OCI-LY7 (cell line): ENCODE data around the gene CEP78. TPM values are rescaled to one million over a fixed set of nuclear protein-coding genes. Genes with fewer than 3 reads are reported as not detected.

Experiments
- BruUV-seq: library from RNA; stranded (reverse); fragments of 400-500 nt; replicated peaks from 2 replicates; lab custom pipeline; 2021; lab: Mats Ljungman, UMichigan
- CTCF ChIA-PET: fragments of 300-600 bp; sonication (Branson Sonifier 250); formaldehyde crosslinking; loops from one replicate; lab custom pipeline; 2022; ENCODE audit warnings: antibody characterized with exemption; ENCODE audit not compliant: unreplicated experiment; lab: Charles Lee
- POLR2A ChIA-PET: fragments of 300-600 bp; sonication (Branson Sonifier 250); formaldehyde crosslinking; loops from one replicate; lab custom pipeline; 2022; ENCODE audit warnings: antibody characterized with exemption; lab: Charles Lee
- DNase-seq: peaks from one replicate; pipeline ENCODE4 v3.0.0-alpha.2; 2015; ENCODE audit warnings: low spot score
- H2AFZ ChIP-seq: fragments of 200-600 bp; sonication (generic), shearing (Covaris generic); 2 replicates; pipeline ENCODE4 v1.6.1; 2014; ENCODE audit warnings: mild to moderate bottlenecking, antibody characterized with exemption, low read length, moderate library complexity
- H3K27ac ChIP-seq: fragments of 200-600 bp; sonication (generic); 2 replicates; pipeline ENCODE4 v1.5.1; 2014; ENCODE audit warnings: mixed run types, low read depth, mild to moderate bottlenecking, moderate library complexity, low read length, inconsistent platforms; ENCODE audit not compliant: poor library complexity, severe bottlenecking
- H3K36me3 ChIP-seq: fragments of 200-600 bp; sonication (generic); 2 replicates; pipeline ENCODE4 v1.6.1; 2014; ENCODE audit warnings: mild to moderate bottlenecking, antibody characterized with exemption, low read length, moderate library complexity, mixed read lengths; ENCODE audit not compliant: insufficient read depth
- H3K4me1 ChIP-seq: fragments of 200-600 bp; sonication (generic); 2 replicates; pipeline ENCODE4 v1.5.1; 2014; ENCODE audit warnings: mild to moderate bottlenecking, low read length; ENCODE audit not compliant: insufficient read depth, poor library complexity, severe bottlenecking
- H3K4me2 ChIP-seq: fragments of 200-600 bp; sonication (generic); 2 replicates; pipeline ENCODE4 v1.6.1; 2014; ENCODE audit warnings: mild to moderate bottlenecking, low read length
- H3K4me3 ChIP-seq: fragments of 200-600 bp; sonication (generic); 2 replicates; pipeline ENCODE4 v1.5.1; 2014; ENCODE audit warnings: mild to moderate bottlenecking, low read depth, low read length; ENCODE audit not compliant: poor library complexity, severe bottlenecking
- H3K79me2 ChIP-seq: fragments of 200-600 bp; sonication (generic); 2 replicates; pipeline ENCODE4 v1.6.1; 2016; ENCODE audit warnings: low read depth, mild to moderate bottlenecking, low read length, moderate library complexity, mixed read lengths; ENCODE audit not compliant: insufficient read depth
- H3K9me2 ChIP-seq: fragments of 200-600 bp; sonication (generic); 2 replicates; pipeline ENCODE4 v1.6.1; 2016; ENCODE audit warnings: mild to moderate bottlenecking, low read length, mixed read lengths; ENCODE audit not compliant: insufficient read depth
- H3K9me3 ChIP-seq: fragments of 200-600 bp; sonication (generic); 2 replicates; pipeline ENCODE4 v1.6.1; 2014; ENCODE audit warnings: mild to moderate bottlenecking, mixed run types, low read length, mixed read lengths
- H4K20me1 ChIP-seq: fragments of 200-600 bp; sonication (generic); 2 replicates; pipeline ENCODE4 v1.6.1; 2014; ENCODE audit warnings: mild to moderate bottlenecking, antibody characterized with exemption, low read length, moderate library complexity, mixed read lengths; ENCODE audit not compliant: insufficient read depth
- CTCF ChIP-seq: fragments of 200-600 bp; sonication (generic); conservative IDR thresholded peaks from 2 replicates; pipeline ENCODE4 v1.5.1; 2014; ENCODE audit warnings: mild to moderate bottlenecking, antibody characterized with exemption, low read length, moderate library complexity, mixed read lengths
- EZH2phosphoT487 ChIP-seq: fragments of 200-600 bp; sonication (generic); IDR thresholded peaks from 2 replicates; pipeline ENCODE4 v1.6.1; 2018; ENCODE audit warnings: low read depth, borderline replicate concordance, mild to moderate bottlenecking, mixed run types, antibody characterized with exemption, low read length, moderate library complexity, mixed read lengths
- intact Hi-C: fragments of 100-400 bp; cut with micrococcal nuclease; formaldehyde crosslinking; loops from one replicate; pipeline ENCODE4 v1.10.0; 2022; ENCODE audit not compliant: unreplicated experiment
- total RNA-seq, 2 experiments: library from RNA; depleted of rRNA in 1 of 2; stranded (reverse); fragments of >200 nt in 1 of 2; shearing (Covaris generic) in 1 of 2; gene quantifications; 2 replicates each; pipeline ENCODE4 v1.2.3, GENCODE V29; 2014 to 2022

Gene CEP78
- total RNA-seq, 2 experiments from 2014 or later: 49.5 to 59.3 TPM

DNA sequence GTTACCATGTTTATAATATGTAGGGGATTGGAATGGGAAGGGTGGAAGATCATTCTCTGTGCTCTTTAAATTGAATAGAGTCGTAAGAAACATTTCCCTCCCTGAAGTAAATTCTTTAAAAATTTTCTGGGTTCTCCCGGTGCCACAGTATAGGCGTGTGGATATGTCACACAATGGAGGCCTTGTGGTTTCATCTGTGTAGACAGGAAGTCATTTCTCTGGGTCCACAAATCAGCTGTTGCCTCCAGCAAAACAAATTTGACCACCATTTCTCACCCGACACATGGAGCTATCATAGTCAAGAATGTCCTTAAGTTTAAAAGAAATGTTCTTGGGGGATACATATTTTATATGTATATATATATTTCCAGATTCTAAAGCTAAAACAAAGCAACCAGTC lies 17.4 kb downstream of the CEP78 start:
- Histone ChIP-seq H3K4me1 (no peaks in the 10 kb centered on the region), H3K9me2 (no peaks in the 10 kb centered on the region), H3K9me3 (no peaks in the 10 kb centered on the region), H3K36me3 (peaks cover 95% of the 10 kb centered on the region), H3K79me2 (no peaks in the 10 kb centered on the region), H4K20me1 (no peaks in the 10 kb centered on the region), H3K4me2 (no peak overlapping the region), H3K4me3 (no peak overlapping the region), H3K27ac (no peak overlapping the region), H2AFZ (no peak overlapping the region)
- DNase-seq: no peak
- POLR2A ChIA-PET: interaction anchor here (0.8 kb wide), 1 partner anchor 15 kb away, joined by 3 read pairs; no protein-coding TSS in a partner anchor
- no TSS peak for BruUV-seq
- TF ChIP-seq CTCF (no peak), EZH2phosphoT487 (no peak)
- CTCF ChIA-PET: interaction anchor here (1.0 kb wide), 1 partner anchor 117 kb away, joined by 3 read pairs; no protein-coding TSS in a partner anchor
- intact Hi-C loops: loop anchor here (10.0 kb wide), 1 partner anchor 342 kb away; no protein-coding TSS in a partner anchor

DNA sequence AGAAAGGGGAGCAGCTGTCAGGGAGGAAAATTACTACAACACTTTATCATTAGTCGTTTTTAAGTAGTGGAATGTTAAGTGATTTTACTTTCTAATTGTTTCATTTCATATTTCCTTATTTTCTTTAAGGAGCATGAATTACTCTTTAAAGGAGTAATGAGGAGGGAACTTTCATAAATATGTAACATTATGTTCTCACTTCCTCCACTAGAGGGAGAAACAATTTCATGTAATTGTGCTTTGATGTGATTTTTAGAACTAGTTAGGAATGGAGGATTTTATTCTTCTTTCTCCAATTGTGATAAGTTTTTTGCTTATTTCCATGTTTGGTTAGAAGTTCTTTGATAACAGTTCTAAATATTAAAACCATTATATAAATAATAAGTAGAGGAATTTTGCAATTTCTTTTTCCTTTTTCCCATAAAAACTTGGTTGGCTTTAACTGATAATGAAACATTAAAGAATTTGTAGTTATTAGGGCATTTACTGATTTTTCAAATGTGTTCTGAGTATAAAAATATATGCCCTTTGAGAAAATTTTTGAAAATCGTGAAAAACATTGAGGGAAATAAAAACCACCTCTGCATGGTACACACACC lies 25.6 kb downstream of the CEP78 start:
- peak; percentile 54 for DNase-seq
- H2AFZ ChIP-seq: no peak overlapping the region
- no TSS peak for BruUV-seq
- peaks cover 92% of the 10 kb centered on the region for H3K36me3 ChIP-seq
- H3K27ac ChIP-seq: no peak overlapping the region
- no peak overlapping the region for H3K4me2 ChIP-seq
- ChIA-PET POLR2A (interaction anchor here (0.7 kb wide), 2 partner anchors 99 to 103 kb away, joined by 3 to 4 read pairs; no protein-coding TSS in a partner anchor), CTCF (interaction anchor here (0.6 kb wide), 1 partner anchor 109 kb away, joined by 3 read pairs; no protein-coding TSS in a partner anchor)
- no peaks in the 10 kb centered on the region for H3K79me2 ChIP-seq
- intact Hi-C loops: loop anchor here (1.0 to 5.0 kb wide), 2 partner anchors 36 to 108 kb away; partner anchors contain the start of gene PSAT1
- no peaks in the 10 kb centered on the region for H3K9me2 ChIP-seq
- no peaks in the 10 kb centered on the region for H3K4me1 ChIP-seq
- H3K9me3 ChIP-seq: no peaks in the 10 kb centered on the region
- H3K4me3 ChIP-seq: no peak overlapping the region
- no peaks in the 10 kb centered on the region for H4K20me1 ChIP-seq
- peak; percentile 91 for TF ChIP-seq CTCF
- no peak for TF ChIP-seq EZH2phosphoT487

- Histone ChIP-seq H3K9me3 (no peaks in the 10 kb centered on the region), H3K4me3 (no peak overlapping the region), H3K36me3 (peaks cover 92% of the 10 kb centered on the region), H2AFZ (no peak overlapping the region), H4K20me1 (no peaks in the 10 kb centered on the region), H3K4me1 (no peaks in the 10 kb centered on the region), H3K79me2 (no peaks in the 10 kb centered on the region), H3K4me2 (no peak overlapping the region), H3K9me2 (no peaks in the 10 kb centered on the region), H3K27ac (no peak overlapping the region)
- ChIA-PET CTCF (no interaction called here), POLR2A (interaction anchor here (0.6 to 0.9 kb wide), 2 partner anchors 11 to 33 kb away, joined by 3 to 4 read pairs; no protein-coding TSS in a partner anchor)
- TF ChIP-seq CTCF (no peak), EZH2phosphoT487 (no peak)
- intact Hi-C loops: loop anchor here (5.0 kb wide), 1 partner anchor 35 kb away; the partner anchor contains the start of gene PSAT1
- no TSS peak for BruUV-seq
- no peak for DNase-seq
Observed at GRCh38 chr9:78262655-78263054, 26.8 kb downstream of the CEP78 start.
